Stimulated activated CD4-positive, alpha-beta T cell treated with anti-CD3 and anti-CD28 coated beads, Interleukin-15, amount 100 ng/mL, for 24 hours (primary cell): ENCODE results near the gene ANKRD55.
A peak's percentile ranks its signal among the peaks of the same experiment; 100 is the strongest.

Experiments used
- DNase-seq: peaks from one replicate; pipeline ENCODE4 v3.0.0-alpha.2; 2020

The ANKRD55 gene

GRCh38 chr5:56072863-56073766 lies 160.0 kb downstream of the ANKRD55 start:
- DNase-seq = no peak

GRCh38 chr5:56071470-56071869 lies 161.7 kb downstream of the ANKRD55 start:
- DNase-seq = no peak

GRCh38 chr5:56070851-56071465 lies 162.2 kb downstream of the ANKRD55 start:
- no peak for DNase-seq

GRCh38 chr5:56069652-56070226 lies 163.4 kb downstream of the ANKRD55 start:
- DNase-seq = no peak

DNA sequence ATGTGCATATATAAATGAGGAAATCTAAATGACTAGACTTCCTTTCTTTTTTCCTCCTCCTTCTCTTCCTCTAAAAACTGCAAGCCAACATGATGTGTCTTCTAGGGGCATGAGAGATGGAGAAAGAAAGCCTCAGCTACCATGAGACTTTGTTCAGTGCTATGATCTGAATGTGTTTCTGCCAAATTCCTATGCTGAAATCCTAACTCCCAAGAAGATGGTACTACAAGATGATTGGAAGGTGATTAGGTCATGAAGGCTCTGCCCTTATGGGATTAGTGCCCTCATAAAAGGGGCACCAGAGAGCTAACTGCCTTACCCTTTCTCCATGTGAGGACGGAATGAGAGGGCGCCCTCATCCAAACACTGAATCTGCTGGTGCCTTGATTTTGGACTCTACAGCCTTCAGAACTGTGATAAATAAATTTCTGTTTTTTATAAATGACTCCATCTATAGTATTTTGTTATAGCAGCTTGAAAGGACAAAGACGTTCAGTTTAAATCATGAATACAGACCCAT lies 166.1 kb downstream of the ANKRD55 start:
- no peak for DNase-seq

GRCh38 chr5:56064984-56065383 lies 168.1 kb downstream of the ANKRD55 start:
- no peak for DNase-seq

GRCh38 chr5:56060276-56061110 lies 172.6 kb downstream of the ANKRD55 start:
- peak; percentile 68 for DNase-seq

- no peak for DNase-seq
These were observed 173.3 kb downstream of the ANKRD55 start for GRCh38 chr5:56059854-56060253.

- DNase-seq = no peak
These were observed 176.3 kb downstream of the ANKRD55 start for GRCh38 chr5:56056875-56057274.

GRCh38 chr5:56055859-56056258 lies 177.3 kb downstream of the ANKRD55 start:
- no peak for DNase-seq

GRCh38 chr5:56055287-56055686 lies 177.8 kb downstream of the ANKRD55 start:
- no peak for DNase-seq

- no peak for DNase-seq
These were observed 178.5 kb downstream of the ANKRD55 start for GRCh38 chr5:56054666-56055065.

GRCh38 chr5:56053363-56053762 lies 179.8 kb downstream of the ANKRD55 start:
- no peak for DNase-seq

GRCh38 chr5:56052735-56053134 lies 180.4 kb downstream of the ANKRD55 start:
- DNase-seq = no peak

GRCh38 chr5:56050551-56051255 lies 182.4 kb downstream of the ANKRD55 start:
- no peak for DNase-seq
